AG04450 (cell line): ENCODE results near the gene NCCRP1. TPM values are rescaled to one million over a fixed set of nuclear protein-coding genes. Genes with fewer than 3 reads are reported as not detected.

ENCODE experiments used
- CTCF ChIA-PET: fragments of 300-600, 350-600 bp; formaldehyde crosslinking; extraction: SDS; loops from one replicate; lab custom pipeline; 2022; ENCODE audit warnings: antibody characterized with exemption, inconsistent platforms; lab: Charles Lee
- POLR2A ChIA-PET: fragments of 350-600 bp; formaldehyde crosslinking; extraction: SDS; loops from one replicate; lab custom pipeline; 2021; ENCODE audit warnings: antibody characterized with exemption, inconsistent platforms; lab: Yijun Ruan, JAX
- DNase-seq: peaks from one replicate; pipeline ENCODE4 v3.0.0-alpha.2; 2011; ENCODE audit warnings: low read depth, low spot score
- H3K27ac ChIP-seq: one replicate; pipeline ENCODE4 v1.5.1; 2012; ENCODE audit warnings: low read depth, low read length, control low read depth
- H3K27me3 ChIP-seq: one replicate; pipeline ENCODE4 v1.6.0; 2012; ENCODE audit warnings: low read length; ENCODE audit not compliant: control insufficient read depth, insufficient read depth
- H3K4me3 ChIP-seq: 2 replicates; pipeline ENCODE4 v1.5.1; 2011; ENCODE audit warnings: mild to moderate bottlenecking, low read depth, low read length, control low read depth
- H3K9me3 ChIP-seq: 2 replicates; pipeline ENCODE4 v1.5.1; 2012; ENCODE audit warnings: low read length; ENCODE audit not compliant: control insufficient read depth, insufficient read depth
- polyA plus RNA-seq: library from polyadenylated mRNA; depleted of rRNA; stranded (reverse); fragments of >200 nt; gene quantifications from 2 replicates; pipeline ENCODE4 v1.2.3, GENCODE V29; 2011
- TF ChIP-seq, protein P1 (sequence below): IDR thresholded peaks from 2 replicates; pipeline ENCODE4 v1.5.1; 2011; ENCODE audit warnings: low read depth, low read length, control low read depth, inconsistent platforms

The NCCRP1 gene
- polyA plus RNA-seq, 1 experiment, result not detected

DNA sequence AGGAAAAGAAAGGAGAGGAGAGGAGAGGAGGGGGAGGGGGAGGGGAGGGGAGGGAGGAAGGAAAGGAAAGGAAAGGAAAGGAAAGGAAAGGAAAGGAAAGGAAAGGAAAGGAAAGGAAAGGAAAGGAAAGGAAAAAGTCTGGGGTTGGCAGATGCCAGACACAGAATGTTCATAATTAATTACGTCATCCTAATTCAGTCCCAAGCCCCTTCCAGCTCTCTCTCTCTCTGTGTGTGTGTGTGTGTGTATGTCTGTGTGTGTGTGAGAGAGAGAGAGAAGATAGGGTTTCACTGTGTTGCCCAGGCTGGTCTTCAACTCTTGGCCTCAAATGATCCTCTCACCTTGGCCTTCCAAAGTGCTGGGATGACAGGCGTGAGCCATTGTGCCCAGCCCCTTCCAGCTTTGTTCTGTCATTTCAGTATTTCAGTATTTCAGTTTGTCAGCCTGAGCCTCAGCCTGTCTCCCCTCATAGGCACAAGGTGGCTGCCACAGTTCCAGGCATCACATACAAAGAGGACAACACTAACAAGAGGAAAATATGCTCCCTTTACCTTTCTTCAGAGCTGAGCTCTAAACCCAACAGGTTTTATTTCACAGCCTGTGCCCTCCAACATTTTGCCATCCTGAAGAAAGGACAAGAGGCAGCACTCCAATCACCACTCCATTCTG is 33.5 kb downstream of the NCCRP1 start:
- Histone ChIP-seq H3K27ac (no peak overlapping the region), H3K27me3 (peaks cover 7% of the 10 kb centered on the region), H3K4me3 (no peak overlapping the region), H3K9me3 (no peaks in the 10 kb centered on the region)
- ChIA-PET CTCF (no interaction called here), POLR2A (no interaction called here)
- DNase-seq, result no peak
- TF ChIP-seq, protein P1, sequence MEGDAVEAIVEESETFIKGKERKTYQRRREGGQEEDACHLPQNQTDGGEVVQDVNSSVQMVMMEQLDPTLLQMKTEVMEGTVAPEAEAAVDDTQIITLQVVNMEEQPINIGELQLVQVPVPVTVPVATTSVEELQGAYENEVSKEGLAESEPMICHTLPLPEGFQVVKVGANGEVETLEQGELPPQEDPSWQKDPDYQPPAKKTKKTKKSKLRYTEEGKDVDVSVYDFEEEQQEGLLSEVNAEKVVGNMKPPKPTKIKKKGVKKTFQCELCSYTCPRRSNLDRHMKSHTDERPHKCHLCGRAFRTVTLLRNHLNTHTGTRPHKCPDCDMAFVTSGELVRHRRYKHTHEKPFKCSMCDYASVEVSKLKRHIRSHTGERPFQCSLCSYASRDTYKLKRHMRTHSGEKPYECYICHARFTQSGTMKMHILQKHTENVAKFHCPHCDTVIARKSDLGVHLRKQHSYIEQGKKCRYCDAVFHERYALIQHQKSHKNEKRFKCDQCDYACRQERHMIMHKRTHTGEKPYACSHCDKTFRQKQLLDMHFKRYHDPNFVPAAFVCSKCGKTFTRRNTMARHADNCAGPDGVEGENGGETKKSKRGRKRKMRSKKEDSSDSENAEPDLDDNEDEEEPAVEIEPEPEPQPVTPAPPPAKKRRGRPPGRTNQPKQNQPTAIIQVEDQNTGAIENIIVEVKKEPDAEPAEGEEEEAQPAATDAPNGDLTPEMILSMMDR, result no peak

DNA sequence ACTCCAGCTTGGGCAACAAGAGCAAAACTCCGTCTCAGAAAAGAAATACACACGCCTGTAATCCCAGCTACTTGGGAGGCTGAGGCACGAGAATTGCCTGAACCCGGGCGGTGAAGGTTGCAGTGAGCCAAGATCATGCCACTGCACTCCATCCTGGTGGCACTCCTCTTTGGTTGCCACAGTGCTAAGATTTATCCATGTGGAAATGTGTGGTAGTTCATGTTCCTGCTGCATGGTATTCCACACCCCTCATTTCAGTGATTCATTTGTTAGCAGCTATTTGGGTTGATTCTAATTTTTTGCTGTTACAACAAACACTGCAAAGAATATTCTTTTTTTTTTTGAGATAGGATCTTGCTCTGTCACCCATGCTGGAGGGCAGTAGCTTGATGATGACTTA is 35.9 kb downstream of the NCCRP1 start:
- no peak for DNase-seq
- TF ChIP-seq, protein P1, result no peak
- CTCF ChIA-PET, result no interaction called here
- no peak overlapping the region for H3K27ac ChIP-seq
- H3K4me3 ChIP-seq, result no peak overlapping the region
- peaks cover 3% of the 10 kb centered on the region for H3K27me3 ChIP-seq
- POLR2A ChIA-PET, result no interaction called here
- no peaks in the 10 kb centered on the region for H3K9me3 ChIP-seq

DNA sequence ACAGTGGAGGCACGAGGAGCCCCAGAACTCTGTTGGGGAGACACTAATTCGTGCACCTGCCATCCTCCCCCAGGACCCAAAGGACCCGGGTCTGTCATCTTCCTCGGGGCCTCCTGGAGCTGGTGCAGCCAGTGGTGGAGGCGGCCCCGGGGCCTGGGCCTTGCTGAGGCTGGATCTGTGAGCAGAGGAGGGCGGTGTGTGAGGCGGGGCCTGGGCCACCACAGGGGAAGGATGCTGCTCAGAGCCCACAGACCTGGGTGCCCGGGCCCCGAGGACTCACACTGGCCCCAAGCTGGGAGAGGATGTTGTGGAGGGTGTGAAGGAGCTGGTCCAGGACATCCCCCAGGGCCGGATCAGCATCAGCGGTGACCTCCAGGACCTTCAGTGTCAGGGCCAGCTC is 39.8 kb downstream of the NCCRP1 start:
- Histone ChIP-seq H3K27me3 (peaks cover 23% of the 10 kb centered on the region), H3K9me3 (no peaks in the 10 kb centered on the region; the same call in 1 of the 2 replicates), H3K4me3 (no peak overlapping the region), H3K27ac (no peak overlapping the region)
- ChIA-PET CTCF (no interaction called here), POLR2A (no interaction called here)
- TF ChIP-seq, protein P1, result no peak
- no peak for DNase-seq

DNA sequence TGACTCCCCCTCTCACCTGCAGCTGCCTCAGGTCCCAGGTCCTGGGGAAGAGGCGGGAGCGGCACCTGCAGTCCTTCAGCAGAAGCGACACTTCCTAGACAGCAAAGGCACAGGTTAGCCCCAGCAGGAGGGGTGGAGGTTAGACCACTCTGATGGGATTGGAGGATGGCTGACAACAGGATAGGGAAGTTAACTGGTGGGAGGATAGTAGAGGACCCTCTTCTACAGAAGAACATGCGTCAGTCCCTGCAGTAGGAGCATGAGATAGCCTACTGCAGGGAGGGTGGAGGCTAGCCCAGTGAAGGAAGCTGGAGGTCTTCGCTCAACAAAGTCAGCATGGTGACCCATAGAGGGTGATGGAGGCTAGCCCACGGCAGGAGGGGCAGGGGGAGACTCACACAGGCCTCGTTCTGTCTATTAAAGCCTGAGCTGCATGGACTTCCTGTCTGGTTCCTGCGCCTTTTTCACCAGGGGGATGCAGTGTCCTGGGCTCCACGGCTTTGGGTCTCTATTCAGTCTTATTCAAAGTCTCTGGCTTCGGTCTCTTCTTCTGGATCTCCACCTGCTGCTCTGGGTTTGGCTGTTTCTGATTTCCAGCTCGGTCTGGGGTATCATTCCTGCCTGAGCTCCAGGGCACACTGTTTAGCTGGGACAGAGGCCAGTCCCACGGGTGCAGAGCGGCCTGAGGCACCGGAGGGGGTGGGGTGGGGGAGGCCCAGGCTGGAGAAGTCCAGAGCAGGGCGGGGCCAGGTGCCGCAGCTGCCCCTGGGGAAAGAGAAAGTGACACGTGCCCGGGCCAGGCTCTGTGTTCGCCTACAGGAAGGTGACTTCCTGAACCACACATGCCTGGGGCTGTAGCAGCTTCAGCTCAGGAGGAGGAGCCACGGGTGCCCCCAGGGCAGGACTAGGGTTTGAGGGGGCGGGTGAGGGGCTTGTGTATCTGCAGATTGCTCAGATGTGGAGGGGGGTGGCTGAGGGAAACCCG is 40.7 kb downstream of the NCCRP1 start:
- POLR2A ChIA-PET, result no interaction called here
- no peaks in the 10 kb centered on the region; the same call in 1 of the 2 replicates for H3K9me3 ChIP-seq
- CTCF ChIA-PET, result no interaction called here
- H3K4me3 ChIP-seq, result no peak overlapping the region
- no peak for DNase-seq
- H3K27ac ChIP-seq, result no peak overlapping the region
- TF ChIP-seq, protein P1, result no peak
- peaks cover 23% of the 10 kb centered on the region for H3K27me3 ChIP-seq

DNA sequence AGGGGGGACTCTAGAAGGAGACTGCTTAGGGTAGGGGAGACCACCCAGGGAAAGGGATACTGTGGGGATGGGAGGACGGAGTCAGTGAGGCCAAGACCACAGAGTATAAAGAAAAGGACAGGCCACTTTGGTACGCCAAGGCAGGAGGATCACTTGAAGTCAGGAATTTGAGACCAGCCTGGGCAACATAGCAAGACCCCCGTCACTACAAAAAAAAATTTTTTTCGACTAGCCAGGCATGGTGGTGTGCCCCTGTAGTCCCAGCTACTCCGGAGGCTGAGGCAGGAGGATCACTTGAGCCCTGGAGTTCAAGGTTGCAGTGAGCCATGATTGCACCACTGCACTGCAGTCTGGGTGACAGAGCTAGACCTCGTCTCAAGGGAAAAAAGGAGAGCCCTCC is 41.4 kb downstream of the NCCRP1 start:
- no peak overlapping the region for H3K27ac ChIP-seq
- H3K4me3 ChIP-seq, result no peak overlapping the region
- ChIA-PET POLR2A (interaction anchor here (0.6 kb wide), 1 partner anchor 695 kb away, joined by 10 read pairs; no protein-coding TSS in a partner anchor), CTCF (no interaction called here)
- TF ChIP-seq, protein P1, result no peak
- no peaks in the 10 kb centered on the region; the same call in 1 of the 2 replicates for H3K9me3 ChIP-seq
- DNase-seq, result no peak
- H3K27me3 ChIP-seq, result peaks cover 23% of the 10 kb centered on the region
